Measurements from ENCODE around the gene ATP4A.
"Not testable (repeated sequence)": the region's sequence is repeated elsewhere in the genome, so short reads cannot be mapped to it uniquely, and the experiment has no call there.

ATP4A gene

DNA sequence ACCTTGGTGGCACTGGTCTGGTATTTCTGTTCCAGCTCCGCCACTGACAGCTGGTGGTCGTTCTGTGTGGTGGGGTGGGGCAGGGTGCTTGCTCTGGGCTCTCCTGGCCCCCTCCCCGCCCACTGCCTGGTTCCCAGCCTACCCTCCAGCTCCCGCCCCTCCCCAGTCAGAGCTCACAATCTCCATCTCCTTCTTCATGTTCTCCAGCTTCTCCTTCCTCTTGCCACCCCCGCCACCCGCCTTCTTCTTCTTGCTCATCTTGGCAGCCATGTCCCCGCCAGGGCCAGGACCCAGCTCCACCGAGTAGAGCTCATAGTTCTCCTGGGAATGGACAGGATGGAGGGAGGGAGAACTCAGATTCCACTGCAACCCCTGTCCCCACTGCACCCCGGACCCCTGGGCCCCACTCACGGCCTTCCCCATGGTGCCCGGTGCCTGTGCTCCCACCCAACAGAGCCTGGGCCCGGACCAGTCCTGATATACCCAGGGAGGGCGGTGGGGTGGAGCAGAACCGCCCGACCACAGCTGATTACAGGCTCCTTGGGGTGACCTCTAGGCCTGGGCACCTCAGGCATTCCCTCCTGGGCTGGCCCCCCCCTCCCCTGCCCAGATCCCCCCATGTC lies at the start of gene ATP4A:
Gene ATP4A (minus strand): TSS at position 452 of the 623 bp plus-strand sequence. CDS start 29 bp downstream, at position 423.
- DNase-seq, result no peak

DNA sequence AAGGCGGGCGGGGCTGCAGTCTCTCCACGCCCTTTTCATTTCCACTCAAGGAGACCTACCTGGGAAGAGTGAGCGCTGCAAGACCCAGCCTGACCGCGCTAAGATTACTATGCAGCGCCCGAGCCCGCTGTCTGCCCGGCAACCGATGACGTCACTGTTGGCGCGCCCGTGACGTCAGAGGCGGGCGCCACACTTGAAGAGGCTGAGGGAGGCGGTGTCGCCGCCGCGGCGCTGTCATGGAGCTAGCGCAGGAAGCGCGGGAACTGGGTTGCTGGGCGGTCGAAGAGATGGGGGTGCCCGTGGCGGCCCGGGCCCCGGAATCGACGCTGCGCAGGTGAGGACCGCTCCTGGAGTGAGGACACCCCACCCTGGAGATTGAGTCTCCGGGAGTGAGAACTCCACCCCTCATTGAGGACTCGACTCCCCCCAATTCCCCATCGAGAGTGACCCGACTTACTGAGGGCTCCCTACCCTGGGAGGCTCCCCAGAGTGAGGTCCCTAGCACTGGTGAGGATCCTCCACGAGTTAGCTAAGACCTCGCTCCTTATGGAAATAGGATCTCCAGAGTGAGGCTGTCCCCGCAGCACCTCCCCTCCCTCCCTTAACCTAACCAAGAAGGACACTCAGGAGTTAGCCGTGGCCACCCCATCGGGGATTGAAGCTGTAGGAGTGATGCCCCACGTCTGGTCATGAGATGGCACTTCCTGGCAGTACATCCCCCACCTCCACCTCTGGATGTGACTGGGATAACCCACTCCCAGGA lies 49.3 kb upstream of the ATP4A start, which contains the start of gene HAUS5:
Gene HAUS5 (plus strand): TSS at position 177 of the 763 bp plus-strand sequence. CDS start 60 bp downstream, at position 237.
- DNase-seq, result peak; percentile 89 to 95 (median 93)

DNA sequence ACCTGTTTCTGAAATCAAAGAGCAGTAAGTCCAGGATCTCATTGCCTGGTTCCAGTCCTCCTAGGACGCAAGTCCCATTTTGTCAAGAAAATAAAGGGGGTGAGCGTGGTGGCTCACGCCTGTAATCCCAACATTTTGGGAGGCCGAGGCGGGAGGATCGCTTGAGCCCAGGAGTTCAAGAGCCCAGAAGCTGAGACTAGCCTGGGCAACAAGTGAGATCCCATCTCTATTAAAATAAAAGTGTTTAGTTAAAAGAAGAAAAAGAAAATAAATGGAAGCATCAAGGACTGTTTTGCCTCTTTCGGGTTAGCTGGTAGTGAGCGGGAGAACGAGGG lies 48.7 kb upstream of the ATP4A start:
- no peak for DNase-seq

DNA sequence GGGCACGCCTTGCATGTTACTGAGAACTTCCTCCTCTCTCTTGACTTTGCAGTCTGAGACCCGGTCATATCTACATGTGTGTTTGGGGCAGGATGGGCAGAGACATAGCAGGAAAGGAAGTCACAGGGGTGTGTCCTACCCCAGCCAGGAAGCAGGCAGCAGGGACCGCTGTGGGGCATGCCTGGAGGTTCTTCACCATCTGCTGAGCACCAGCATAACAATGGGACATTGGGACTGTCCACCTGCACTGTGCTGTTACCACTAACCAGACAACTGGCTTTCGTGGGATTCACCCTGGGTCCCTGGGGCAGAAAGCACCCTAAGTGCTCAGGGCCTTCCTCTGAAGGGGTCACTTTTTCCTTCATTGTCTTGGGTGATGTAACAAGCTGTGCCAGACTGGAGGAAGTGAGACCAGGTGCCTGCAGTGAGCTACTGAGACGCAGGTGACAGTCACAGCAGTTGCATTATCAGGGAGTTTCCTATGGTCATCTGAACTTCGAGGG lies 46.4 kb upstream of the ATP4A start:
- peak in 1 of 4 experiments; percentile 6 for DNase-seq

DNA sequence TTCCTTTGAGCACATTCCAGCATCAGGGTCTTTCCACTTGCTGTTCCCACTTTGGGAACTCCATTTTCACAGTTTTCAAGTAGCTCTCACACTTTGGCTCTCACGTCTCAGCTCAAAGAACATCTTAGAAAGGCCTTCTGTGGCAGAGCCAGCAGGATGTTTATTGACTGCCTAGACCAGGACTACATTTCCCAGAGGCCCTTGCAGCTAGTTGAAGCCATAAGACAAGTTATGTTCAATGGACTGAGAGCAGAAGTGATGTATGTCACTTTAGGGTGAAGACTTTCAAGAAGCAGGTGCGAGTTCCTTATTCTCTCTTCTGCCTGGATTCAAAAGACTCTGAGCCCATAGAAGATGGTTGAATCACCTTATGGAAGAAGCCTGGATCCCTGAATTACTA lies 44.8 kb upstream of the ATP4A start:
- no peak for DNase-seq

DNA sequence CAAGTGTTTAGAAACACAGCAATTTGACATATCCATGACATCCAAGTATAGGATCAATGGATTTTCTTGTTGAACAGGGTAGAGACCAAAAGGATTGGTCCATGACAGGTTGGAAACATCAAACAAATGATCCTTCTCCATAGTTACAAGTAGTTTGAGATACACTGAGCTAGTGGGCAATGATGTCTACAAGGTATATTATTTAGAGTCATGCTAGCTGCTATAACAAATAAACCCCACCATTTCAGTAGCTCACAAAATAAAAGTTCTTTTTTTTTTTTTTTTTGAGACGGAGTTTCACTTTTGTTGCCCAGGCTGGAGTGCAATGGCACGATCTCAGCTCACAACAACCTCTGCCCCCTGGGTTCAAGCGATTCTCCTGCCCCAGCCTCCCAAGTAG lies 44.2 kb upstream of the ATP4A start:
- DNase-seq, result no peak

DNA sequence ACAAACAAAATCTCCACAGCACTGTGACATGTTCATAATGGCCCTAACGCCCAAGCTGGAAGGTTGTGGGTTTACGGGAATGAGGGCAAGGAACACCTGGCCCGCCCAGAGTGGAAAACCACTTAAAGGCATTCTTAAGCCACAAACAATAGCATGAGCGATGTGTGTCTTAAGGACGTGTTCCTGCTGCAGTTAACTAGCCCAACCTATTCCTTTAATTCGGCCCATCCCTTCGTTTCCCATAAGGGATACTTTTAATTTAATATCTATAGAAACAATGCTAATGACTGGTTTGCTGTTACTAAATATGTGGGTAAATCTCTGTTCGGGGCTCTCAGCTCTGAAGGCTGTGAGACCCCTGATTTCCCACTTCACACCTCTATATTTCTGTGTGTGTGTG lies 43.7 kb upstream of the ATP4A start:
- DNase-seq, result not testable (repeated sequence)

DNA sequence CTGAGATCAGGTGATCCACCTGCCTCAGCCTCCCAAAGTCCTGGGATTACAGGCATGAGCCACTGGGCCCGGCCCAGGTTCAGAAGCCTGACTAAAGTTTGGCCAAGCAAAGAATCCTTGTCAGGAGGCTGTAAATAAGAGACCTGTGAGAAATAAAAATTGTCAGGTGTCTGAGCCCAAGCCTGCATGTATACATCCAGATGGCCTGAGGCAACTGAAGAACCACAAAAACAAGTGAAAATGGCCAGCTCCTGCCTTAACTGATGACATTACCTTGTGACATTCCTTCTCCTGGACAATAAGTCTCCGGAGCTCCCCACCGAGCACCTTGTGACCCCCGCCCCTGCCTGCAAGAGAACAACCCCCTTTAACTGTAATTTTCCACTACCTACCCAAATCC lies 41.0 kb upstream of the ATP4A start:
- DNase-seq, result not testable (repeated sequence)

DNA sequence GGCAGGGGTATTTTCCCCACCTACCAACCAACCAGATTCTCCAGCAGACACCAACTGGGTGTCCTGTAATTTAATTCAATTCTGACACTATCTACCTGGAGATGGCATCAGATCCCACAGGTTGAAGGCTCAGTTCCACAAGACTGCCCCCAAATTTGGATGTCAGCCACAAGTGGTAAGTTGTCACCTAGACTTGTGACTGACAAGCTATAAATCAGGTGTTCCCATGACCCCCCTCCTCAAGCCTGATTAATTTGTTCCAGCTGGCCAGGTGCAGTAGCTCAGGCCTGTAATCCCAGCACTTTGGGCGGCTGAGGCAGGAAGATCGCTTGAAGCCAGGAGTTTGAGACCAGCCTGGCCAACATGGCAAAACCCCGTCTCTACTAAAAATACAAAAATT lies 38.5 kb upstream of the ATP4A start:
- no peak for DNase-seq

DNA sequence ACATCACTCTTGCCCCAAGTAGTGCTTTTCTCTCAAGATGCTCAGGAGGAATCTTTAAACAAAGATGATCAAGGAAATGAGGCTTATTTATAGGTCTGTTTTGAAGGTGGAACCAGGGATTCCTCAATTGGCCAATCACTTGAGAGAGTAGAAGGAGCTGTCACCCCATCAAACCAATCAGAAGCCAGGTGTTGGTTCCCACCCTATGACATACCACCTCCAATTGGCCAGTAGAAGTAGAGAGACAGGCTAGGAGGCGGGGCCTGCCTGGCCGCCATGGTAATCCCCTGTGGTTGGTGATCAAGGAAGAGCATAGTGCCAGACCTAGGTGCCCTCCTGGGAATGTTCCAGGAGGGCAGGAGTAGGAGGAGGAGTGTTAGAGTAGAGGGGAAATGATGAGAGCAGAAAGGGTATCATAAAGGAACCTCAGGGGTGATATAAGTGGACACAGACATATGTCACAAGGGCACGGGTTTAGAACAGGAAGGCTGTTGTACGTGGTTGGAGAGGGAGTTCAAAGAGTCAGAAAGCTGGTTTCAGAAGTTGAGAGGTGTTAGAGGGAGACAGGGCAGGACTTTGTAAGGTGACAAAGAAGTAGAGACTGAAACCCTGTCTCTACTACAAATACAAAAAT lies 33.0 kb upstream of the ATP4A start:
- DNase-seq, result no peak

DNA sequence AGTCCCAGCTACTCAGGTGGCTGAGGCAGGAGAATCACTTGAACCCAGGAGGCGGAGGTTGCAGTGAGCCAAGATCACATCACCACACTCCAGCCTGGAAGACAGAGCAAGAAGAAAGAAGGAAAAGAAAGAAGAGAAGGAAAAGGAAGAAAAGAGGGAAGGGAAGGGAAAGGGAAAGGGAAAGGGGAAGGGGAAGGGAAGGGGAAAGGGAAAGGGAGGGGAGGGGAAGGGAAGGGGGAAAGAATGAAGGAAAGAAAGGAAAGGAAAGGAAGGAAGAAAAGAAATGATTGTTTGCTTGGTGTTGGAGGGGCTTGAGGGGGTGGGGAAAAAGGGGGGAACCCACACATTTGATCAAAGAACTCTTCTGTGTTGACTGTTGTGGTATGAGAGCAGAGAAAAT lies 32.5 kb upstream of the ATP4A start:
- DNase-seq, result no peak

DNA sequence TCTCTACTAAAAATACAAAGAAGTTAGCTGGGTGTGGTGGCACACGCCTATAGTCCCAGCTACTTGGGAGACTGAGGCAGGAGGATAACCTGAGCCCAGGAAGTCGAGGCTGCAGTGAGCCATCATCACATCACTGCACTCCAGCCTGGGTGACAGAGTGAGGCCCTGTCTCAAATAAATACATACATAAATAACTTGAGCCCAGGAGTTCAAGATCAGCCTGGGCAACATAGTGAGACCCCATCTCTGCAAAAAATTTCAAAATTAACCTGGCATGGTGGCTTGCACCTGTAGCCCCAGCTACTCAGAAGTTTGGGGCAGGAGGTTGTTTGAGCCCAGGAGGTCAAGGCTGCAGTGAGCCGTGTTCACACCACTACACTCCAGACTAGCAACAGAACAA lies 31.6 kb upstream of the ATP4A start:
- not testable (repeated sequence) for DNase-seq

DNA sequence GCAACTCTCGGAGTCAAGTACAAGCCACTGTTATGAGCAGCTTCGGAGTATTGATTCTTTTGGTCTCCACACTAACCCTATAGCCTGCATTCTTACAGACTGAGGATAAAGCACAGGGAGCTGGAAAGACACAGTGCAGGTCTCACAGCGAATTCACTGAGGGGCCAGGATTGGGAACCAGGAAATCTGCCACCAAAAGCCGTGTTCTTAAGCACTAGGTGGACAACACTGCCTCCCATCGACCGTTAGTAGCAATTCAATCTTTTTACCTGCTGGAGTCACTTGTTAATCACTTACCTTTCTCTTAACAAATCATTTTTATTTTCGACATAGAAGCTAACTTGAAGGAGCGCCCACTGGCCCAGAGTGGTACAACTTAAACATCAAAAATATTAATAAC lies 28.8 kb upstream of the ATP4A start:
- no peak for DNase-seq

DNA sequence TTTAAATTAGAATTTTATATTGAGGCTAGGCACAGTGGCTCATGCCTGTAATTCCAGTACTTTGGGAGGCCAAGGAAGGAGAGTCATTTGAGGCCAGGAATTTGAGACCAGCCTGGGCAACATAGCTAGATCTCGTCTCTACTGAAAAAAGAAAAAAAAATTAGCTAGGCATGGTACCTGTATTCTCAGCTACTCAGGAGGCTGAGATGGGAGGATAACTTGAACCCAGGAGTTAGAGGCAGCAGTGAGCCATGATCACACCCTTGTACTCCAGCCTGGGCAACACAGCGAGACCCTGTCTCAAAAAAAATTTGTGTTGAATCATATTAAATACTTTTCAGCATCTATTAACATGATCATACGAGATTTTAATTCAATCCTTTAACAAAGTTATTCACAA lies 27.4 kb upstream of the ATP4A start:
- no peak for DNase-seq

DNA sequence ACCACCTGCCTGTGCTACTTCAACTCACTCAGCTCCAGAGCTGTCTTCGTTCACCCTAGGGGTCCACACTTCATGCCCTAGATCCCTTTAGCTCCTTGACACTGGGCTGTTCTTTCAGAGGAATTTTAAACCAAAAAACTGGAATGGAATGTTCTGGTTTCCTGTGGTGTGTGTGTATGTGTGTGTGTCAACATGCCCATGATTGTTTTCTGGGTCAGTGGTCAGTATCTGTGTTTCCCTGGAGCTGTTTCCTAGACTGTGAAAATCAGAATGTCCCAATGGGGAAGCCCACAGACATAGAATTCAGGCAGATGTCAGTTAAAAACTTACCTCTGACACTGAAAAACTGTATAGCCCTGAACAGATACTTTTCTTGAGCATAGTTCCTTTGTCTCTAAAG lies 23.9 kb upstream of the ATP4A start:
- DNase-seq, result no peak

DNA sequence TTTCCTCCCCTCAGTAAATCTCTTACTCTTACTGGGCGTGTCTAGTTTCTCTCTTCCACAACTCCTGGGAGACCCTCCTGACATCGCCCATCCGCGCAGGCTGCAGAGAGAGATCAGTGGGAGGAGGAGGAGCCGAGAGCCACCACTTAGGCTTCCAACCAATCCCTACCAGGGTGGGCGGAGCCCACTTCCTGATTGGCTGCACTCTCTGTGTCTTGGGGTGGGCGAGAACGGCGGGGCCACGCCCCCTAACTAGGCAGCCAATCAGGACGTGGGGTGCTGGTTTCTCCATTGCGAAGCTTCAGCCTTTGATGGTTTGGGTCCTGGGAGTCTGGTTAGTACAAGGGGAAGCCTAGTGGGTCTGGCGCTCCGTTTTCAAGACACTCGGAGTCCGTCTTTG lies 22.4 kb upstream of the ATP4A start, which contains the start of gene PMIS2:
Gene PMIS2 (plus strand): TSS at position 326 of the 400 bp plus-strand sequence. CDS start 87 bp downstream, outside the sequence.
- DNase-seq, result no peak

DNA sequence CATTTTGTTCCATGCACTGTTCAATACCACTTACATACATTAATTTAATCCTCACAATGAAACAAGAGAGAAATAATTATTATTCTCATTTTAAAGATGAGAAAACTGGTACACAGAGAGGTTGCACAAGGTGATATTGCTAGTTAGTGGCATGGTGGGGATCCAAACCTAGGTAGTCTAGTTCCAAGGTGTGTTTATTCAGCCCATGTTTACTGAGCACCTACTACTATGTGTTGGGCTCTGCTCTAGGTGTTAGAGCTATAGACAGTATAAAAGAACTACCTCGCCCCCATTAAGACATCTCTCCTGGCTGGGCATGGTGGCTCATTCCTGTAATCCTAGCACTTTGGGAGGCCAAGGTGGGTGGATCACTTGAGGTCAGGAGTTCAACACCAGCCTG lies 19.3 kb upstream of the ATP4A start:
- DNase-seq, result no peak

DNA sequence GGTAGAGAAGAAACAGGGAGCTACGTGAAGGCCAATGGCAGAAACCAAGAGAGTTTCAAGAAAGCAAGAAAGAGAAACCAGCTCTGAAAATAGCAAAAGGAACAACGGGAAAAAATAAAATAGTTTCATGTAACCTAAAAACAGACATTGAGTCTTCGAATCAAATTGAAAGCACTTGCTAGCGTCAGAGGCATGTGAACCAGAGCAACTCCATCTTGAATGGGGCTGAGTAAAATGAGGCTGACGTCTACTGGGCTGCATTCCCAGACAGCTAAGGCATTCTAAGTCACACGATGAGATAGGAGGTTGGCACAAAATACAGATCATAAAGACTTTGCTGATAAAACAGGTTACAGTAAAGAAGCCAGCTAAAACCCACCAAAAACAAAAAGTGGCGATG lies 15.2 kb upstream of the ATP4A start:
- DNase-seq, result no peak

DNA sequence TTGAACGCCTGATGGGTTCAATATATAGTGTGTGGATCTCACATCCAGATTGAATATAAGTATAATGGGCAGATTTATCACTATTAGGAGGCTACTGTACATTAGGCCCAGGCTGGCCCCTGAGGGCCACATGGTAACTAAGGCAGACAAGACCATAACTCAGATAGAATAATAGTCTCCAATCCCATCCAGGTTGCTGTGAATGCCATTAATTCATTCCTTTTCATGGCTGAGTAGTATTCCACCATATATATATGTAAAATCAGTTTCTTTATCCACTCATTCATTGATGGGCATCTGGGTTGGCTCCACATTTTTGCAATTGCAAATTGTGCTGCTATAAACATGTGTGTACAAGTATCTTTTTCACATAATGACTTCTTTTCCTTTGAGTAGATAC lies 14.5 kb upstream of the ATP4A start:
- no peak for DNase-seq

DNA sequence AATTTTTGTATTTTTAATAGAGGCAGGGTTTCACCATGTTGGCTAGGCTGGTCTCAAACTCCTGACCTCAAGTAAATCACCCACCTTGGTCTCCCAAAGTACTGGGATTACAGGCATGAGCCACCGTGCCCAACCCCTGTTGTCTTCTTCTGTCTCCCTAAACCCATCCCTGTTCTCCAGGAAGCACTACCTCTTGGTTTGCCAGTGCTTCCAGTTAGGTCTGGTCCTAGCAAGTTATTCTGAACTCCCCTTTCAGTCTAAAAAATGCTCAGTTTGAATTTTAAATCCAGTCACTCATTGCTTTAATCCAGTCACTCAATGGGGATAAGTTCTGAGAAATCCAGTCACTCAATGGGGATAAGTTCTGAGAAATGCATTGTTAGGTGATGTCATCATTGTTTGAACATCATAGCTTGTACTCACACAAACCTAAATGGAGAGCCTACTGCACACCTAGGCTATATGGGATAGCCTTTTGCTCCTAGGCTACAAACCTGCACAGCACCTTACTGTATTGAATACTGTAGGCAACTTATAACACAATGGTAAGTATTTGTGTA lies 8.0 kb upstream of the ATP4A start:
- no peak for DNase-seq

DNA sequence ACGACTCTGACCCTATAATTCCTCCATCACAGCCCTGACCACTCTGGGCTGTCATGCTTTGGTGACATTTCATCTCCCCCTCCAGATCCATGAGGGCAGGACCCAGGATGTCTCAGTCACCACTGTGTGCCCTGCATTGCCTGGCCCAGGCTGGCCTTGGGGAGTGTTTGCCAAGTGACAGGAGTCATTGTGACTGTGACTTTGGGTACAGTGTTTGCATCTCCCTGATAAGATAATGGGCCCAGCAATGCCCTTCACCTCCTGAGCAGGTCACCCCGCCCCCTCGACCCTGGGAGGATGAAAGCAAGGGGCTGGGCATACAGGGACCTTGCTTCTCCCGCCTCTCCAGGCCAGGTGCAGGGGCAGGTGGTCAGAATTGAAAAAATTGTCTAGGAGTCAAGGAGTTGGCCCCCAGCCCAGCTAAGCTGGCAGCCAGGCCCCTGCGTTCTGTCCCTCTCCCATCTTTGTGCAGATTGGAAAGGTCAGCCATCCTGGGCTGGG lies 5.9 kb upstream of the ATP4A start:
- no peak for DNase-seq

DNA sequence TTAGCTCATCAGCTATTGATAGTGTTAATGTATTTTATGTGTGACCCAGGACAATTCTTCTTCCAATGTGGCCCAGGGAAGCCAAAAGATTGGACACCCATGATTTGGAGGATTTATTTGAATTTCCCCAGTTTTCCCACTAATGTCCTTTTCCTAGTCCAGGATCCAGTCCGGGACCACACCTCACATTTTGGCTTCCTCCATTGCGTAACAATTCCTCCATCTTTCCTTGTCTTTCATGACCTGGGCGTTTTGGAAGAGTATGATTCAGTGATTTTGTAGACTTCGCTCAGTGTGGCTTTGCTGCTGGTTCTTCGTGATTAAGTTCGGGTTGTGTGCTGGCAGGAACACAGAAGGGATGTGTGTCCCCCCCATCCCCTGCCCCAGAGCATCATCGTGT lies 3.3 kb upstream of the ATP4A start:
- DNase-seq, result no peak
